ENCODE measurements around the gene HNRNPCL1. TPM values are rescaled to one million over a fixed set of nuclear protein-coding genes. Genes with fewer than 3 reads are reported as not detected.

The HNRNPCL1 gene
- total and polyA plus RNA-seq, 3 experiments from 2014 or later: not detected

Other genes starting within 250 kb of the HNRNPCL1 start
- 100 to 1,000 TPM; 117 to 123 TPM for gene DHRS3, start 230.5 kb downstream of the HNRNPCL1 start, total RNA-seq
- gene DHRS3, start 230.5 kb downstream of the HNRNPCL1 start, polyA plus RNA-seq: 31.9 TPM
- not detected for gene AADACL4, start 204.6 kb downstream of the HNRNPCL1 start, total RNA-seq
- not detected for gene AADACL4, start 204.6 kb downstream of the HNRNPCL1 start, polyA plus RNA-seq
- gene AADACL3, start 132.6 kb downstream of the HNRNPCL1 start, total RNA-seq: not detected
- gene AADACL3, start 132.6 kb downstream of the HNRNPCL1 start, polyA plus RNA-seq: not detected
- gene CFAP107, start 102.5 kb downstream of the HNRNPCL1 start, total RNA-seq: not detected
- not detected for gene CFAP107, start 102.5 kb downstream of the HNRNPCL1 start, polyA plus RNA-seq
- not detected for gene PRAMEF12, start 75.0 kb downstream of the HNRNPCL1 start, total RNA-seq
- gene PRAMEF12, start 75.0 kb downstream of the HNRNPCL1 start, polyA plus RNA-seq: not detected
- gene PRAMEF1, start 57.3 kb downstream of the HNRNPCL1 start, total RNA-seq: not detected
- gene PRAMEF1, start 57.3 kb downstream of the HNRNPCL1 start, polyA plus RNA-seq: not detected
- not detected for gene PRAMEF11, start 17.3 kb downstream of the HNRNPCL1 start, total RNA-seq
- gene PRAMEF11, start 17.3 kb downstream of the HNRNPCL1 start, polyA plus RNA-seq: not detected
- not detected for gene PRAMEF2, start 8.4 kb upstream of the HNRNPCL1 start, total RNA-seq
- gene PRAMEF2, start 8.4 kb upstream of the HNRNPCL1 start, polyA plus RNA-seq: not detected
- gene PRAMEF4, start 37.5 kb upstream of the HNRNPCL1 start, total RNA-seq: not detected
- gene PRAMEF4, start 37.5 kb upstream of the HNRNPCL1 start, polyA plus RNA-seq: not detected
- gene PRAMEF10, start 49.5 kb upstream of the HNRNPCL1 start, total RNA-seq: not detected
- gene PRAMEF10, start 49.5 kb upstream of the HNRNPCL1 start, polyA plus RNA-seq: not detected
- not detected for gene PRAMEF7, start 67.9 kb upstream of the HNRNPCL1 start, total RNA-seq
- gene PRAMEF7, start 67.9 kb upstream of the HNRNPCL1 start, polyA plus RNA-seq: not detected
- gene PRAMEF6, start 98.9 kb upstream of the HNRNPCL1 start, total RNA-seq: not detected
- gene PRAMEF6, start 98.9 kb upstream of the HNRNPCL1 start, polyA plus RNA-seq: not detected
- not detected for gene PRAMEF27, start 207.9 kb upstream of the HNRNPCL1 start, total RNA-seq
- not detected for gene PRAMEF27, start 207.9 kb upstream of the HNRNPCL1 start, polyA plus RNA-seq
- gene HNRNPCL3, start 212.0 kb upstream of the HNRNPCL1 start, total RNA-seq: not detected
- not detected for gene HNRNPCL3, start 212.0 kb upstream of the HNRNPCL1 start, polyA plus RNA-seq
- not detected for gene PRAMEF25, start 222.1 kb upstream of the HNRNPCL1 start, total RNA-seq
- gene PRAMEF25, start 222.1 kb upstream of the HNRNPCL1 start, polyA plus RNA-seq: not detected

Measured in CD8-positive, alpha-beta memory T cell (primary cell).